ENCODE data around the gene WIF1.

WIF1 gene

DNA sequence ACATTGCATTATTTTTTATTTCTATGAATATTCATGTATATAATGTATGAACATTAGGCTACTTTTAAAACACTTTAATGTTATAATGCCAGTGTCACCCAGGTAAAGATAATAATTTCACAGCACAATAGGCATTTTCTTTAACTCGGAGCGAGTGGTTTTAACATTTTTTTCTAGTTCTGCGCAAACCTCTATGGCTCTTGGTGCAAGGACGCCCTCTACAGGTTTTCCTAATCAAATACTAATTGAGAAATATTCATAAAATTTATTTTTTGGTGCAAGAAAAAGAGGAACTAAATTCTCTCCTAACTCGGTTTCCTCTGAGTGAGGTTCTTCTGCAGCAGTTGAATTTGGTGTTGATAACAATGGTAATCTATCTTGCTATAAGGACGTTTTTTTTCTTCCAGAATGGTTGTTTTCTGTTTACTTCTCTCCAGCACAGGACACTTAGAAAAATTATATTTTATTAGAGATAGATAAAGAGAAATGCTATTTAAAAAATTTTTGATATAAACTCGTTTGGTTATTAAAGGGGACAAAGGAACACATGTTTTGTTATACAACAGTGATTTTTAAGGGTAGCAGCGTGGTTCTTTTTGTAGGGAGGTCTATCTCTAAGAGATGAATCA is 2.4 kb upstream of the WIF1 start:
- in situ Hi-C loops (cut with HindIII; ENCODE audit: low sequenced_read_pairs) = loop anchor here (5.0 kb wide), 1 partner anchor 231 kb away; no protein-coding TSS in a partner anchor

DNA sequence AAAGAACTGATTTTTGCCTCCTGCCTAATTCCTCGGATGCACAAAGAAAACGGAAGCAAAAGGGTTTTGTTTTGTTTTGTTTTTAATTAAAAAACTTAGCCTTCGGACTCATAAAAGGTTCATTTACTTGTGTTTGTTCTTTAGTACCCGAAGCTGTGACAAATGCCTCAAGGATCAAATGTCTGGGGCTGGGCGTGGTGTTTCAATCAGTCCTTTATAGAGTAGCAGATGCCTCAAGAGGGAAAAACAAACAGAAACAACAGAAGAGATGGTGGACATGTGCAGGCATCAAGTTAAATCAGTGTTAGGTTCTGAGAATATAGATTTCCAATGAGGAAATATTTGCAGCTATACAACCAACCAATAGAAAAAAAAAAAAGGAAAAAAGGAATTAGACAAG is 1.6 kb upstream of the WIF1 start:
- in situ Hi-C loops (cut with HindIII; ENCODE audit: low sequenced_read_pairs) = loop anchor here (5.0 kb wide), 1 partner anchor 230 kb away; no protein-coding TSS in a partner anchor

DNA sequence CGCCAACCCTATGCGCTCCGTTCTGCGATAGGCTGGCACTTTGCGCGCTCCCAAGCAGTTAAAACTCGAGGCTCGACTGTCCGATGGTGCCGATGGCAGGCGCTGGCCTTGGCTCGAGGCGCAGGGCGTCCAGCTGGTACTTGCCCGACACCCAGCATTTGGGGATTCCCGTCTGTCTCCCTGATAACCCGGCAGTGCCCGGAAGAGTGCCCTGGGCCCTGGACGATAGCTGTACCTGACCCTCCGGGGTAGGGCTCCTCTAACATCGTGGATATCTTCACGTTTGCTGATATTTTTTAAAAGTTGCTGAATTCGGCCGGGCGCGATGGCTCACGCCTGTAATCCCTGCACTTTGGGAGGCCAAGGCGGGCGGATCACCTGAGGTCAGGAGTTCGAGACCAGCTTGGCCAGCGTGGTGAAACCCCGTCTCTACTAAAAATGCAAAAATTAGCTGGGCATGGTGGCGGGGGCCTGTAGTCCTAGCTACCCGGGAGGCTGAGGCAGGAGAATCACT is 908 bp upstream of the WIF1 start:
- in situ Hi-C loops (cut with HindIII; ENCODE audit: low sequenced_read_pairs) = loop anchor here (5.0 kb wide), 1 partner anchor 230 kb away; no protein-coding TSS in a partner anchor

DNA sequence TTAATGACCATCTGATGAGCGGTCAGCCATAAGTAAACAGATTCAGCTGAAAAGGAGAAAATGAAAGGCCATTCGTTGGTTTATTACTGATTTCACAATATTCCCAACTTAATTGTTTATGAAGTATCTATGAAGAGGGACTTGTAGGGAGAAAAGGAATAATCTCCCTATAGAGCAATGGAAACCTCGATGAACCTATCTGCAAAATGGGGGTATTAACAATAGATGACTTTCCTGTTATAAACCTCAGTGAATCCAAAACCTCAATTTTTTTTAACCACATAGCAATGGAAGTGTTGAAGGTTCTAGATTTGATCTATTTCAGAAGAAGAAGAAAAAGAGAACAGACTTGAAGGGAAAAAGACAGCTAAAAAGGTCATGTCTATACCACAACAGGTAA is 2.0 kb downstream of the WIF1 start:
- in situ Hi-C loops (cut with HindIII; ENCODE audit: low sequenced_read_pairs) = no loop called here

DNA sequence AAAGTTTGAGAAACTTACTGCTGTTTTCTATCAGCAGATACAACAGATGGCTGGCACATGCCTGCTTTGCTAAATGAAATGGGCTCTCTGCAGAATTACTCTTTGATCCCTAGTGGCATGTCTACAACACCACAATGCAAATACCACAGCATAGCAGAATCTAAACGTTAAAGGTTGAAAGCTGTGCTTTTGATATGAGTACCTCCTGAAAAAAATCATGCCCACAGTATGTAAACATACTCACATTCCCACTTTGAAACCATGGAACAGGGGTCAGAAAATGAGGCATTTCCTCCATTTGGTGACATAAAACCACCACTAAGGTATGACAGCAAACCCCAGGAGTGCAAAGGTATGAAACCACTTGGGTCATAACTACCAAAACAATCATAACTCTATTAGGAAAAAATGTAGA is 7.5 kb downstream of the WIF1 start:
- in situ Hi-C loops (cut with HindIII; ENCODE audit: low sequenced_read_pairs) = no loop called here

DNA sequence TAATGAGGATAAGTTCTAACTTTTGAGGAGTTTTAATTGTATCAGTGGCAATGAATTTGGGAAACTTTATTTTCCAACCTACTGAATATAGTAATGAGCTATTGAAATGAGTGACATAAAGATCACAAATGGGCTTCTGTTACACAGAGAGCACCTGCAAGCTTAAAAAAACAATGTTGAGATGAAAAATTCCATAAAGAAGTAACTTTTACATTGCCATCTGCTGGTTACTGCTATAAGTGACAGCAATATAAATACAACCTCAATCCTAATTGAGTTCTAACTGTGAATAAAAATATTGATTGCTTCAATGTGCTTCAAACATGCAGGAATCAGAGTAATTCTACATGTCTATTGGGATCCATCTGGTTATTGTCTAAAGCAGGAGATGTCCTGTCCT is 14.2 kb downstream of the WIF1 start:
- in situ Hi-C loops (cut with HindIII; ENCODE audit: low sequenced_read_pairs) = no loop called here

DNA sequence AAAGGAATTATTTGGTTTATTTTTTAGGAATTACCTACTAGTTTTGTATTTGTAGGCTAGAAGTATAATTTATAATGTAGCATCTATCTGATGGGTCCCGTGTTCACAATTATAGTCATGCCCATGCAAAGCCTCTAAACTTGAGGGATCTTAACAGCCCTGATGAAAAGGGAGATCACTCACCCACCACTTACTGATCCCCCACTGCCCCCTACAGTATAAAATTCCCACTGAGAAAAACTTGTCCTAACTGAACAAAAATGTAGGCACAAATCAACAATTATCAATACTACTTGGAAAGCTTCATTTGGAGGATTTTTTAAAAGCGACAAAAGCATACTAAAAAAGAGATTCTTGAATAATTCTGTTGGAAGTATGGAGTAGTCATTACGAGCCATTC is 21.0 kb downstream of the WIF1 start:
- in situ Hi-C loops (cut with HindIII; ENCODE audit: low sequenced_read_pairs) = no loop called here

DNA sequence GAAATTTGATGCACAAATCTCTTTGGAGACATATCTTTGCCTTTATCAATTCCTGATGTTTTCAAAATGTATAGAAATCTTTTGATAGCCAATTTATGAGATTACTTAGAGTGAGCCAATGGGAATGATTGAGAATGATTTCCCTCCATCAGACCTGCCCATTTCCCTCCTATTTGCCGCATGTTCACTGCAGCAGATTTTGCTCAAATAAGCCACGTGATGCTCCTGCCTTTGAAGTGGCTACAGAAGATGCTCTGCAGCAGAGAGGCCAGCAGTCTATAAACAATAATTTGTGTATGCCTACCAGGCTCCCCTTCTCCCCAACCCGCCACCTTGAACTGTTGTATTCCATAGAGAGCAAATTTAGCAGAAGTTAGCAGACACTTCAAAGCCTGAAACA is 21.9 kb downstream of the WIF1 start:
- in situ Hi-C loops (cut with HindIII; ENCODE audit: low sequenced_read_pairs) = no loop called here

DNA sequence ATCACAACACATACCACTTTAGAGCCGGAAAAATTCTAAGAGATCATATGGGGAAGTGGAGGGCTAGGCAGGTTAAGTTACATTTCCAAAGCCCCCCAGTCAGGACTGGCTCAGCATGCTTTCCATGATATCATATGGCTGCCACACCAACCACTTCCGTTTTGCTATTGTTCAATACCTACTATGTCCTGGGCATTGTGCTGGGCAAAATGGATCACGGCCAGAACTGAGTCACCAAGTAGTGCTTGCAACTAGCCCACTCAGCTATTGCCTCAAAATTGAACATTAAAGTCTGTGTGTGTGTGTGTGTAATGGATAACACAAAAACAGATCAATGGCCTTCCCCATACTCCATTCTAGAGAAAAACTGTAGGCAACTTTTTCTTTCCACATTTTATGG is 22.7 kb downstream of the WIF1 start:
- in situ Hi-C loops (cut with HindIII; ENCODE audit: low sequenced_read_pairs) = no loop called here

DNA sequence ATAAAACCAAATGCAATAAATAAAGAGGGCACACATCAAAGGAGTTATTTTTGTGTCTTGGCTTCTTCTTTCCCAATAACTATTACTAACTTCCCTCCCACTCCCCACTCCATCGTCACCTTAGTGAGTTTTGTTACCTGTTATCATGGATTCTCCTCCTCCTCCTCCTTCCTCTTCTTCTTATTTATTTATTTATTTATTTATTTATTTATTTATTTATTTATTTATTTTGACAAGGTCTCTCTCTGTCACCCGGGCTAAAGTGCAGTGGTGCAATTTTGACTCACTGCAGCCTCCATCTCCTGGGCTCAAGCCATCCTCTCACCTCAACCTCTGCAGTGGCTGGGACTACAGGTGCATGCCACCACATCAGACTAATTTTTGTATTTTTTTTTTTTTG is 26.4 kb downstream of the WIF1 start:
- in situ Hi-C loops (cut with HindIII; ENCODE audit: low sequenced_read_pairs) = no loop called here

DNA sequence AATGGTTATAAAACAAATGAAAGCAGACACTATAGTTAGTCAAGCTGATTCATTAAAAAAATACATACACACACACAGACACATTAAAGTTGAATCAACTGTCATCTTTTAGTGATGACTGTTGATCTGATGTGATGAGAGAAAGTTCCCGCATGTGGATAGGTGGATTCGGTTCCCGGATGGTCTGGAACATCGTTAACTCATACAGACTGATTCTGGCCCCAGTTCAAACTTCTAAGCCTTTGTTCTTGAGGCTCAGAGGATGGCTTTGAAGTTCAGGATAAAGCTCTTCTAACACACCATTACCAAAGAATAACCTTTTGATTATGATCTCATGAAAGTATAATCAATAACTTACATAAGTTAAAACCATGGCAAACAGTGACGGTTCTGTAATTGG is 27.5 kb downstream of the WIF1 start:
- in situ Hi-C loops (cut with HindIII; ENCODE audit: low sequenced_read_pairs) = no loop called here

DNA sequence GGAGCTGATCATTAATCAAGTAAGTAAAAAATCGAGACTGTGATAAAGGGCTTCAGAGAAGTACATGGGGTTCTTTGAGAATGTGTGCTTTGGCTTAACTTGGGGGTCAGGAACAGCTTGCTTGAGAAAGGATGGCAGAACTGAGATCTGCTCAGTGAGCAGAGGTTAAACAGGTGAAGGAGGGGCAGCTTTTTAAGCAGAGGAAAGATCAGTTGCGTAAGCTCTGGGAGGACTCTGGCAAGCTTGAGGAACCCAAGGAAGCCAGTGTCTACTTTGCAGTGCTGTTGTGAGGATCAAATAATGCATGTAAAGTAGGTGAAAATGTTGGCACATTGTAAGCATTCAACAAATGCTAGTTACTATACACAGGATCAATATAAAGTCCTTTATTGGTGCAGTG is 30.6 kb downstream of the WIF1 start:
- in situ Hi-C loops (cut with HindIII; ENCODE audit: low sequenced_read_pairs) = no loop called here

DNA sequence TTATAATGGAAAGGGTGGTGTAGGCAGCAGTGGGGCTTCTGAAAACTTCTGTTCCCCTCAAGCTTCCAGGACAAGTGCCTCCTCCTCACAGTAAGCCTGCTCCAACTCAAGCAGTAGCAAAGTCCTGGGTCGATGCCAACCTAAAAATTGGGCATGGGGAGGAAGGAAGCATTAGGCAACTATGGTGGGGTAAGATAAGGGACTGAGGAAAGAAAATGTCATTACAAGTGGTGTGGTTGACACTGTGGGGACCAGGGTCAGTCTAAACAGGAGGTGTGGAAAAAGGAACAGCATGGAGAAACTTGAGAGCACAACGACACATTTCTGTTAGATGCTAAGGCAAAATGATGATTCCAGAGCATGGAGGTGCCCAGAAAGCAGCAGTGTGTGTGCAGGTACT is 34.9 kb downstream of the WIF1 start:
- in situ Hi-C loops (cut with HindIII; ENCODE audit: low sequenced_read_pairs) = no loop called here

DNA sequence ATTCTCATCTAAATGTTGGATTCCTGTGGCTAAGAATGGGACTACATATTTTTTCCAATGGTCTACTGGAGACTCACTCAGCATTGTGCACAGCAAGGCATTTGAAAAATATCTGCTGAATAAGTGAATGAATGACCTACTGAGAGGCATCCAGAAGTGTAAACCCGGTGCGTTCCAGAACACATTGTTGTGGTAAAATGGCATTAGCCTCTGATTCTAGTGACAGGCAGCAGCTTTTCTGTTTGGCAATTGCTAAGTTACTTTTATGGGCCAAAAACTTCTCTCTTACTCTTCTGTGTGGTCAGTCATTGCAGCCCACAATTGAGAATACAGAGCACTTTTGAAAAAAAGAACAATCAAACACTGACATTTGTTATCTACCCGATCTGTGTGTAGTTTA is 36.5 kb downstream of the WIF1 start:
- in situ Hi-C loops (cut with HindIII; ENCODE audit: low sequenced_read_pairs) = no loop called here

DNA sequence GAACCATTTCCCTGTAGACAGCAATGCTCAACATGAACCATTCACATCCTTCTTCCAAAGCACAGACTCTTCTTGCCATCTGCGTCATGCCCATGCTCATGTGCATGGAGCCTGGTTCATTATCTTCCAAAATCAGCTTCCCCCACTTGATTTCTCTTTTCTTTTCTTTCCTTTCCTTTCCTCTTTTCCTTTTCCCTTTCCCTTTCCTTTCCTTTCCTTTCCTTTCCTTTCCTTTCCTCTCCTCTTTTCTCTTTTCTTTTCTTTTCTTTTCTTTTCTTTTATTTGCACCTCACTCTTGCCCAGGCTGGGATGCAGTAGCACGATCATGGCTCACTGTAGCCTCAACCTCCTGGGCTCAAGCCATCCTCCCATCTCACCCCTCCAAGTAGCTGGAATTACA is 37.5 kb downstream of the WIF1 start:
- in situ Hi-C loops (cut with HindIII; ENCODE audit: low sequenced_read_pairs) = no loop called here

DNA sequence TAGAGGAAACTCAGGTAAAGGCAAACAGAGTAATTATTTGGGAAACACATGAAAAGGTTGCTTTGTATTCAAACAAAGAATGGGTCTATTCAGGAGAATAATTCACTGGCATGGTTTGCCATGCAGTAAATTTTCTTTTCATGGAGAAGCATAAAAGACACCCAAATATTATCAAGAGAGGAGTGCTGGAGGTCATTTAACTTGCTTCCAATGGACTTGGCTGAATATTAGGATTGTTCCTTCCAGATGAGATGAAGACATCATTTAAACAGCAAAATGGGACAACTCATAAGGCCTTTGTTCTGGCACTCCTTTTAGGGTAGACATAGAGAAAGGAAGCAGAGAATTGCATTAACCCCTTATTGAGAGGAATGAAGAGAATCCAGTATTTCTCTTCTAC is 38.7 kb downstream of the WIF1 start:
- in situ Hi-C loops (cut with HindIII; ENCODE audit: low sequenced_read_pairs) = no loop called here

DNA sequence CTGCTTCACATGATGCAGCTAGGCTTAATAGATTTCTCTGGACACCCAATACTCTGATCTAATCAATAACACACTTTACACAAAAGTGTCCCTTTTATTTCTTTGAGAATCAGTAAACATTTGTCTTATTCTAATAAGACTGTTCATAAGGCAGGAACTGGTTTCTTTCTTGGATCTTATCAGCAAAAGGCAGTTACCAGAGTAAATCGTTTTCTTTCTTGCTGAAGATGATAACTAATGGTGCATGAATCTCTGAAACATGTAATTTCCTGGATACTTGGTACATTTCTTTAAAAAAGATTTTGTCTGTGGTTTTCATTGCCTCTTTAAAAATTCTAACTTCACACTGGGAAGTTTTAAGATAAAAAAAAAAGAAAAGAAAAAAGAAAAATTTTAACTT is 39.6 kb downstream of the WIF1 start:
- in situ Hi-C loops (cut with HindIII; ENCODE audit: low sequenced_read_pairs) = no loop called here

DNA sequence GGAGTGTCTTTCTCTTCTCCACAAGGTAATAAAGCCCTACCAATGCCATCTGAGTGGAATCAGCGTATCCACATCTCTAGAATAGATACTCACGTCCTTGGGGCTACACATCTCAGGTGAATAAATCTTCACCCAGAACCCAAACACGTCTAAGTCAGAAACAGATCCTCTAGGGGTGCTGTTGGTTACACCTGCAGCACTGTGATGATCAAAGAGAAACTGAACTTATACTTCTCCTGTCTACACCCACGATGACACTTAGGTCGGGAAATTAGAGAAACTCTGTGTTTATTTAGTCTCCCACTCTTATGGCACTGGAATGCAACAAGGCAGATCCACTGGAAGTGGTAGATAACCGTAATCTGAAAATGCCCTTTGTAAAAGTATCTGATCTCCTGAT is 46.2 kb downstream of the WIF1 start:
- in situ Hi-C loops (cut with HindIII; ENCODE audit: low sequenced_read_pairs) = no loop called here

DNA sequence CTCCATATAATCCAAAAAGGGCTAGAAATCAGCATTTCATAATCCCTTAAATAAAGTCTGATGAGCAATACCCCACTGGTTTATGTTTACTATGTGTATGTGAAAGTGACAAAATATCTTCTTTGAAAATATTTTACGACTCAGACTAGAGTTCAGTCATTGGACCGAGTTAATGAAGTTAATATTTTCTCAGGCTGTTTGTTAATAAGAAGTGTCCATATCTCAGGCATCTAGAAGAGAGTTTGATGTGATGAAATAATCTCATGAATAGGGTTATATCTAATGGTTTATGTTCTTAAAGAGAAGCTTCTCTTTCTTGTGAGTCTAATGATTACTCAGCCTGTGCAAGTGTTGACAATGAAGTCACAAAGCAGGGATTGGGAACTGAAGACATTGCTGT is 51.8 kb downstream of the WIF1 start:
- in situ Hi-C loops (cut with HindIII; ENCODE audit: low sequenced_read_pairs) = no loop called here

DNA sequence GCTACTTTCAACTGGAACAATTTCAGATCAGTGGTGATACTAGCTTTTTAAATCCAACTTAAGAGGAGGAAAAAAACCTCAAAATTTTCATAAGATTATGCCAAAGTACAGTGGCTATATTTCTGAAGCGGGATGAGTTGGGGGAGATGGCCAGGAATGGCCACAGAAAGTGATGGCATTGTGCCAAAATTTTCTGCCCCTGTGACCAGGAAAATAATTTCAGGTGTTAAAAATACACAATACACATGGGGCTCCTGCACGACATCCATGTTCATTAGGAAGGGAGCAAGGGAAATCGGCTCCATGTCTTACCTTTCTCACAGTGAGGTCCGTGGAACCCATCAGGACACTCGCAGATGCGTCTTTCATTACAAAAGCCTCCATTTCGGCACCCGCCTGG is 53.7 kb downstream of the WIF1 start:
- in situ Hi-C loops (cut with HindIII; ENCODE audit: low sequenced_read_pairs) = no loop called here

DNA sequence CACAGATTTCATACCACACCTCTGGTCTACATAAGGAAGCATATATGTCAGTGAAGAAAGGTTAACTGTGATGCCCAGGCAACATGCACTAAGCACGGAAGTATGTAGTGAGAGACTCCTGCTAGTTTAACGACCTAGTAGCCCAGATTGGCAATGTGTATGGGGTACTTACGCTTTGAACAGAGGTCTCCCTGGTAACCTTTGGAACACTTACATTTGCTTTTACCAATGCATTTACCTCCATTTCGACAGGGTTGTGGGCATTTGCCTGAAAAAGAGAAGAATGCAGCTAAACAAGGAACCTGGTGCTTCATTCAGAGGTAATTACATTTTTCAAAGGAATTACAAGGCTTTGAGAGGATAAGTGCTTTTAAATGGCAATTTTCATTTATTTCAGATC is 65.2 kb downstream of the WIF1 start:
- in situ Hi-C loops (cut with HindIII; ENCODE audit: low sequenced_read_pairs) = no loop called here

DNA sequence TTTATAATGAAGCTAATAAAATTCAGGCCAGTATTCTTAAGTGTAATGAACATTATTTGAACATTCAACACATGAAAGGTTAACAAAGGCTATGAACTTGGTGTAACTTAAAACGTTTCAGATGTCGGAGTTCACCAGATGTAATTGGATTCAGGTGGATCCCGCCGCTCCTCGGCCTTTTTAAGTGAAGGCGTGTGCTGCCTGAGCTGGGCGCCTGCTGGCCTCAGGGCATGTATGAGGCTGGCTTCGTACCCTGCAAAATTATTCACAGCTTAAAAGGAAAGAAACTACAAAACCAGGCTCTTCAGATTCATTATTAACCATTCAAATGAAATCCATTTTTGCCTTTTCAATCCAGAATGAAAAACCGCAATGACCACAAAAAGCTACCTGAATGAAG is 69.9 kb downstream of the WIF1 start:
- in situ Hi-C loops (cut with HindIII; ENCODE audit: low sequenced_read_pairs) = no loop called here

DNA sequence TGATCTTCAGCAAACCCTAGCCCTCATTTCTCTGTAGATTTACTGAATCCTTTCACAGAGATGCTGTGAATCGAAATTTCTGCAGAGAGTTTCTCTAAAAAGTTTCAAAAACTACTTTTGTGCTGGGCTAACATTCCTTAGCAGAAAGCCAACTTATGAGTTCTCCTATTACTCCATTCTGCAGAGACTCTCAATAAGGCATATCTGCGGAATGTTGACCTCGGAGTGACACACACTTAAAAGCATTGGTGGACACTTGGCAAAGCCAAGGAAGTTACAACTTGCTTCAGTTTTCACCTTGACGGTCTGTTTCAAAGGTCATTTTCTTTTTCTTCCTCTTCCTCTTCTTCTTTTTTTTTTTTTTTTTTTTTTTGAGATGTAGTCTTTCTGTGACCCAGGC is 75.8 kb downstream of the WIF1 start:
- in situ Hi-C loops (cut with HindIII; ENCODE audit: low sequenced_read_pairs) = no loop called here

All from DLD1 (cell line).